ENCODE results near the gene IVD.
"Not testable (repeated sequence)": the region's sequence is repeated elsewhere in the genome, so short reads cannot be mapped to it uniquely, and the experiment has no call there.

The IVD gene

GRCh38 chr15:40439960-40440742 is 34.6 kb downstream of the IVD start:
- no peak for DNase-seq

DNA sequence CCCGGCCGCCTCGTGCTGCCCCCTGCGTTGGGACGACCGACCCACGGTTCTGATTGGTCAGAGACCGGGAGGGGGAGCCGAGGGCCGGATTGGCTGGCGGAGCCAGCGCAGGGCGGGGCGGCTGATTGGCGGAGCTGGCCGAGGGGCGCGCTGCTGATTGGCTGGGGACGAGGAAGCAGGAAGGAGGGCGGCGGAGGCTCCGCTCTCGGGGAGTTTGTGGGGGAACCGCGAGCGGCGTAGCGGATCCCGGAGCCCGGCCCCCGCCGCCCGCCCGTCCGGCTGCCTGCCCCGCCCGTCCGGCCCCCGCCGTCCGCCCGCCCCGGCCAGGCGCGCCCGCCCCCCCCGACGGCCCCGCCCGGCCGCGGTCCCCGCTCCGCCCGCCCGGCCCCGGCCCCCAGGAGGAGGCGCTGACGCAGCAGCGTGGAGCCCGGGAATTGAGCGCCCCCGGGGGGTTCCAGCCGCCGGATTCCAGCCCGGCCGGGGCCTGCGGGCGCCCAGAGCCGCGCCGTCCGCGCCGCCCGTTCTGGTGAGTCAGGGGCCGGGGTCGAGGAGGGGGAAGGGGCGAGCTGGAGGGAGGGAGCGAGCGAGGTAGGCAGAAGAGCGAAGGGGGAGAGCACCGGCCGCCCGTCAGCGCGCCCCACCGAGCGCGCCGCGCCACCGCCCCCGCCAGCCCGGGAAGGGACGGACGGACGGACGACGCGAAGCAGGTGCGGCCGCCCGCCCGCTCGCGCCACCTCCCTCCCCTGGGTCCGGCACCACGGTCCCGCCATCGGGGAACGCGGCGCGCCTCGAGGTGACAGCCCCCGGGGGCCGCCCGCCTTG is 35.4 kb downstream of the IVD start, which contains the start of gene BAHD1:
BAHD1 (plus strand) TSS at position 211 of the 822 bp plus-strand sequence. CDS start 17,512 bp downstream, outside the sequence.
- DNase-seq, result peak; percentile 94

- peak; percentile 24 for DNase-seq
Measured at GRCh38 chr15:40441565-40442531, 36.3 kb downstream of the IVD start.

DNA sequence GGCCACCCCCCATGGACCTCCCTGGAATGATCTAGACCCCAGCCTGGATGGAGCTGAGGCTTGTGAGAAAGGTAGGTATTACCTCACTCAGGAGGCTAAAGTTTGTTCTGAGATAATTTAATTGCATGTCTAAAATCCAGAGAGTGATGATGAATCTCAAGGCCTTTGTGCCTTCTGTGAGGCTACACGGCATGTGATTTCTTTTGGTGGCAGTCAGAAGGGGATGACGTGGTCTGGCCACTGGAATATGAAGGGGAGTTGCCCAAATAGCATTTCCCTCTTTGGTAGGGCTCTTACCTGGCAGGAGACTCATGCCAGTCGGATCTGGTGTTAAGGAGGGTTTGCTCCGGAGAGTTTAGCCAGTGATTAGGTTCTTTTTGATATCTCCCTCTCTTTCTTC is 37.7 kb downstream of the IVD start:
- no peak for DNase-seq

- DNase-seq, result no peak
Measured at GRCh38 chr15:40443846-40444245, 38.3 kb downstream of the IVD start.

GRCh38 chr15:40444736-40445135 is 39.1 kb downstream of the IVD start:
- DNase-seq, result no peak

DNA sequence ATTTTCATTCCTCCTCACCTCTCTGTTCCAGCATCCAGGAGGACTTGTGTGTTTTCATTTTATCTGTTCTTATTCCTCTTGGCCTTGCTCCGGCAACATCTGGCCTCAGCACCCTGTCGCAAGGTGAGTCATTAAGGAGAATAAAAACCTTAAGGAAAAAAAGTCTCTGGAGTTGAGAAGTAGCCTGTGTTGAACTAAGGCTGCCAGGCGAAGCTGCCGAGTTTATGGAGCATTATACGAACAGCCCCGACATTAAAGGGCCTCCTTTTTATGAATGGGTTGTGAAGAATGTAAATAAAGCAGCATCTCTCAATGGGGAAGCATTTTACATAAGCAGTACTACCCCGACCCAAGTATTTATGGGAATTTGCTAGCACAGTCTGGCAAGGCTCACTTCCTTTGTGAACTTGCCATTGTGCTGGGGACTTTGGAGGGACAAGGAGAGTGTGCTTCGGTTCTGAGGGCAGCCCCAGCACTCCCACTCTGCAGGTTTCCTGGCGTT is 39.9 kb downstream of the IVD start:
- DNase-seq, result no peak

DNA sequence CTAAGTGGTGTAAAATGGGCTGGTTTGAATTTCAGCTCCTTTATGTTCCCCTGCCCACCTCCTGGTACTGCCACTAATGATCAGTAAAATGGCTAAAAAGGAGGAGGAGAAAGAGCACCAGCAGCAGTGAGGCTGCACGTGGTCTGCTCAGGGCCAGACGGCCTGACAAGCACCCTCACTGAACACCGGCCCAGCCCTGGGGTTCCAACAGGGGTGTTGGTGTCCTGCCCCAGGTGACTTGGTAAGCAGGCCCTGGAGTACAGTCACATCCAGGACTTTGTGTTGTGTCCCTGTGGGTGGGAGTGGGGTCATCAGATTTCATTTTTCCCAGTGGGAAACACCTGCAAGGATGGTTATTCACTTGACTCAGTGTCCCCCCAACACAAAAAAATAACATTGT is 40.5 kb downstream of the IVD start:
- no peak for DNase-seq

DNA sequence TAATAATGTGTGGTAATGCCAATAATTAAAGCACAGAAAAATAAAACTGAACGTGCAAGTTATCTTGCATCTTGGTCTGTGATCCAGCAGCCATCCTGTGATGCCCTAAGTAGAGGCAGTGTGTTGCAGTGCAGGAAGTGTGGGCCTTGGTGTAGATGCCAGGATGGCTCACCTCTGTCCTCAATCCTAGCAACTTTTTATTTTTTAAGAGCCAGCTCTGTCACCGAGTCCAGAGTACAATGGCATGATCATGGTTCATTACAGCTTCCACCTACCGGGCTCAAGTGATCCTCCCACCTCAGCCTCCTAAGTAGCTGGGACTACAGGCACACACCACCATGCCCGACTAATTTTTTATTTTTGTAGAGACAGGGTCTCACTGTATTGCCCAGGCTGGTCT is 42.8 kb downstream of the IVD start:
- DNase-seq, result no peak

- no peak for DNase-seq
Measured at GRCh38 chr15:40449275-40449674, 43.7 kb downstream of the IVD start.

GRCh38 chr15:40450047-40450446 is 44.5 kb downstream of the IVD start:
- no peak for DNase-seq

DNA sequence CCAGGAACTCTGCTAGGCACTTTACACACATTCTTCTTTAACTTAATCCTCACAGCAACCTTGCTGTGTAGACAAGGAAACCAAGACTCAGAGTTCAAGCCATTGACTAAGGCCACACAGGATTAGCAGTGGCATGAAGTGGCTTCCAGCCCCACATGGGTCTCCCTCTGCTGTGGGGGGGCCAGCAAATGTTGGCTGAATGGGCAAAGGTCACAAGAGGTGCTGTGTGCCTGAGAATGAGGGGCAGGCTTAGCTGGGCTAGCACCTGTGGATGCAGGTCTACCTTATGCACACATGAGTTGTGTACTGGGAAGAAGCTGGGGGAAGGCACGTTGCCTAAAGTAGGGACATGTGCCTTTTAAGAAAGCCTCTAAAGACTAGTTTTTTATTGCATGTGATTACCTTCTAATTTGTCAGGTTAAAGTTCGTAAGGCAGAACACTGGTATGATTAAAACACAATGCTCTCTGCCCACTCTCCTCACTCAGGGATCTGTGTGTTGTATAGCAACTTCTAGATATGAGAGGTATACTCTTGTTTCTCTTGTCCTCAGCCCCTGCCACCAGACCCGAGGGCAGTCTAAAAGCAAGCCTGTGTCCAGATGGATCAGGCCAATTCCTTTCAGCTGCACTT is 46.0 kb downstream of the IVD start:
- no peak for DNase-seq

GRCh38 chr15:40452296-40453090 is 46.9 kb downstream of the IVD start:
- no peak for DNase-seq

DNA sequence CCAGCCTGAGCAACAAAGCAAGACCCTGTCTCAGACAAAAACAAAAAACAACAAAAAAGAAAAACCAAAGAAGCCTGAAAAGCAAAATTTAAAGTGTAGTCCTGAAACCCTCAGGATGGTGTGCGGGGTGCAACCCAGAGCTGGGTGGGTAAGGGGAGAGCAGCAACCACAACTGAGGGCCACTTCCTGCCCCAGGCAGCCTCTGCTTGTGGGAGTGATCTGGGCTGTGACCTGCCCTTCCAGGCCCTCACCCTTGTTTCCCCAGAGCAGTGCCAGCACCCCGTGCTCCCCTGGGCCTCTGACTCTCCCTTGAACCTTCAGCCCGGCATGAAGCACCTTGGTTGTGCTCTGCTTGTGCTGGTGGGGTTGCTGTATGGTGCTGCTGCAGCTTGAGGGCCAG is 48.3 kb downstream of the IVD start:
- DNase-seq, result not testable (repeated sequence)

GRCh38 chr15:40454904-40455391 is 49.4 kb downstream of the IVD start:
- DNase-seq, result no peak

- DNase-seq, result no peak
Measured at GRCh38 chr15:40456299-40456712, 50.7 kb downstream of the IVD start.

- DNase-seq, result no peak
Measured at GRCh38 chr15:40456738-40457137, 51.1 kb downstream of the IVD start.

DNA sequence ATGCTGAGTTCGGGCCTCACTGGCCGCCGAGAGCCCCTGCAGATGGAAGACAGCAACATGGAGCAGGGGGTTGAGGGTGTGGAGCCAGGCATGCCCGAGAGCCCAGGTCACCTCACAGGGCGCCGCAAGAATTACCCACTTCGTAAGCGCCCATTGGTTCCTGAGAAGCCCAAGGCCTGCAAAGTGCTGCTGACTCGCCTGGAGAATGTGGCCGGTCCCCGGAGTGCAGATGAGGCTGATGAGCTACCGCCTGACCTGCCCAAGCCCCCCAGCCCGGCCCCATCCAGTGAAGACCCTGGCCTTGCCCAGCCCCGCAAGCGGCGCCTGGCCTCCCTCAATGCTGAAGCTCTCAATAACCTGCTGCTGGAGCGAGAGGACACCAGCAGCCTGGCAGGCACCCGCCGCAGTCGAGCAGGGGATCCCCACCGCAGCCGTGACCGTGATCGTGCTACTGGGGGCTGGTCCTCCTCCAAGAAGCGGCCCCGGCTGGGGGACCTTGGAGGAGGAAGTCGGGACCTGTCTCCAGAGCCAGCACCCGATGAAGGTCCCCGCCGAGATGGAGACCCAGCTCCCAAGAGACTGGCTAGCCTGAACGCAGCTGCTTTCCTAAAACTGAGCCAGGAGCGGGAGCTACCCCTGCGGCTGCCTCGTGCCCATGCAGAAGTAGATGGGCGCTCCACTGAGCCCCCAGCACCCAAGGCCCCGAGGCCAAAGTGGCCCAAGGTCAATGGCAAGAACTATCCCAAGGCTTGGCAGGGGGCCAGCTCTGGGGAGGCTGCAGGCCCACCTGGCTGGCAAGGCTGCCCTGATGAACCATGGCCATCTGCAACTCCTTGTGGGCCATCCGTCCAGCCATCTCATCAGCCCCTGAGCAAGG is 53.1 kb downstream of the IVD start:
- no peak for DNase-seq

- DNase-seq, result no peak
Measured at GRCh38 chr15:40459391-40460015, 53.9 kb downstream of the IVD start.

DNA sequence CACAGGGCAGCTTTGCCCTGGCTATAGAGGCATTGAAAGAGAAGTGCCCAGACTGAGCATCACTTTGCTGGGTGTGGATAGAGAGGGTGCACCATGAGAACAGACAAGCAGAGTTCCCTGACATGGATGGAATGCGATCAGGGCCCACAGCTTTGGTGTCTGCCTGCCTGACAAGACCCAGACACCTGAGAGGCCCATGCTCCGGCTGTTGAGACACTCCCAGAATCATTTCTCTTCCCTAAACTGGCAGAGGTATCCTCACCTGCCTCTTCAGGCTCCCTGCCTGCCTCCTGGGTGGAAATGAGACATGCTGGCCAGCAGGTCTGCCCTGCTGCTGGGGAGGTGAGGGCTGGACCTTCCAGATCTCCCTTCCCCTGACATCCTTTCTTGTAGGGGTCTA is 54.8 kb downstream of the IVD start:
- DNase-seq, result no peak
